GM13976 (cell line): Measurements from ENCODE around the gene GNPAT.
"Not testable (repeated sequence)": the region's sequence is repeated elsewhere in the genome, so short reads cannot be mapped to it uniquely, and the experiment has no call there.

Experiments used
- DNase-seq: peaks from one replicate; pipeline ENCODE4 v3.0.0; 2012; ENCODE audit warnings: low spot score
- in situ Hi-C: fragments of 300-500 bp; cut with MboI; formaldehyde crosslinking; loops from one replicate; pipeline ENCODE4 v1.12.0; 2022; ENCODE audit warnings: low sequenced_read_pairs, mixed read lengths, inconsistent platforms; ENCODE audit not compliant: unreplicated experiment
- TF ChIP-seq, protein P1 (sequence below): IDR thresholded peaks from 2 replicates; pipeline ENCODE4 v1.5.1; 2012; ENCODE audit warnings: borderline replicate concordance, mild to moderate bottlenecking; ENCODE audit not compliant: insufficient read depth; ENCODE audit errors: extremely low read depth, missing control alignments, control extremely low read depth

GNPAT gene

DNA sequence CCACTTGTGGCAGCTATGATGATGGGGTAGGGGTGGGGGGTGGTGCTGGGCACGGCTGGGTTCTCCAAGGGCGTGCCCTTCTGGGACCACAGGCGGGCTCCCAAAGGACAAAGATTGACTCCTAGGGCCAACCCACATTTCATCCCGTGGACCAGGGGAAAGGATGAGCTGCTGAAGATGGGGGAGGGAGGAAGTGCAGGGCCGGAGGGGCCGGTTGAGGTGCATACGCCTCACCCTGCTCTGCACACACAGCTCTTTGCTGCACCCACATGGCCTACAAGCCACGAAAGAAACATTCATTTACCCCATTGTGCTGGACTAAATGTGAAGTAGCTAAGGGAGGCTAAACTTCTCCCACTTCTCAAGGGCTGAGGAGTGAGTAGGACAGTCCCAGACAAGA lies 34.2 kb upstream of the GNPAT start:
- in situ Hi-C loops, result no loop called here
- TF ChIP-seq, protein P1, sequence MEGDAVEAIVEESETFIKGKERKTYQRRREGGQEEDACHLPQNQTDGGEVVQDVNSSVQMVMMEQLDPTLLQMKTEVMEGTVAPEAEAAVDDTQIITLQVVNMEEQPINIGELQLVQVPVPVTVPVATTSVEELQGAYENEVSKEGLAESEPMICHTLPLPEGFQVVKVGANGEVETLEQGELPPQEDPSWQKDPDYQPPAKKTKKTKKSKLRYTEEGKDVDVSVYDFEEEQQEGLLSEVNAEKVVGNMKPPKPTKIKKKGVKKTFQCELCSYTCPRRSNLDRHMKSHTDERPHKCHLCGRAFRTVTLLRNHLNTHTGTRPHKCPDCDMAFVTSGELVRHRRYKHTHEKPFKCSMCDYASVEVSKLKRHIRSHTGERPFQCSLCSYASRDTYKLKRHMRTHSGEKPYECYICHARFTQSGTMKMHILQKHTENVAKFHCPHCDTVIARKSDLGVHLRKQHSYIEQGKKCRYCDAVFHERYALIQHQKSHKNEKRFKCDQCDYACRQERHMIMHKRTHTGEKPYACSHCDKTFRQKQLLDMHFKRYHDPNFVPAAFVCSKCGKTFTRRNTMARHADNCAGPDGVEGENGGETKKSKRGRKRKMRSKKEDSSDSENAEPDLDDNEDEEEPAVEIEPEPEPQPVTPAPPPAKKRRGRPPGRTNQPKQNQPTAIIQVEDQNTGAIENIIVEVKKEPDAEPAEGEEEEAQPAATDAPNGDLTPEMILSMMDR, result no peak
- DNase-seq, result no peak

- TF ChIP-seq, protein P1, result no peak
- in situ Hi-C loops, result no loop called here
Observed at GRCh38 chr1:231207437-231207836, 33.6 kb upstream of the GNPAT start.

GRCh38 chr1:231208980-231209379 lies 32.0 kb upstream of the GNPAT start:
- TF ChIP-seq, protein P1, result no peak
- no peak for DNase-seq
- in situ Hi-C loops, result no loop called here

More at GRCh38 chr1:231207437-231207836, 33.6 kb upstream of the GNPAT start:
- no peak for DNase-seq

GRCh38 chr1:231209531-231209930 lies 31.5 kb upstream of the GNPAT start:
- TF ChIP-seq, protein P1, result no peak
- DNase-seq, result no peak

GRCh38 chr1:231210126-231210525 lies 30.9 kb upstream of the GNPAT start:
- no peak for DNase-seq
- TF ChIP-seq, protein P1, result no peak
- in situ Hi-C loops, result no loop called here

More at GRCh38 chr1:231209531-231209930, 31.5 kb upstream of the GNPAT start:
- in situ Hi-C loops, result no loop called here

DNA sequence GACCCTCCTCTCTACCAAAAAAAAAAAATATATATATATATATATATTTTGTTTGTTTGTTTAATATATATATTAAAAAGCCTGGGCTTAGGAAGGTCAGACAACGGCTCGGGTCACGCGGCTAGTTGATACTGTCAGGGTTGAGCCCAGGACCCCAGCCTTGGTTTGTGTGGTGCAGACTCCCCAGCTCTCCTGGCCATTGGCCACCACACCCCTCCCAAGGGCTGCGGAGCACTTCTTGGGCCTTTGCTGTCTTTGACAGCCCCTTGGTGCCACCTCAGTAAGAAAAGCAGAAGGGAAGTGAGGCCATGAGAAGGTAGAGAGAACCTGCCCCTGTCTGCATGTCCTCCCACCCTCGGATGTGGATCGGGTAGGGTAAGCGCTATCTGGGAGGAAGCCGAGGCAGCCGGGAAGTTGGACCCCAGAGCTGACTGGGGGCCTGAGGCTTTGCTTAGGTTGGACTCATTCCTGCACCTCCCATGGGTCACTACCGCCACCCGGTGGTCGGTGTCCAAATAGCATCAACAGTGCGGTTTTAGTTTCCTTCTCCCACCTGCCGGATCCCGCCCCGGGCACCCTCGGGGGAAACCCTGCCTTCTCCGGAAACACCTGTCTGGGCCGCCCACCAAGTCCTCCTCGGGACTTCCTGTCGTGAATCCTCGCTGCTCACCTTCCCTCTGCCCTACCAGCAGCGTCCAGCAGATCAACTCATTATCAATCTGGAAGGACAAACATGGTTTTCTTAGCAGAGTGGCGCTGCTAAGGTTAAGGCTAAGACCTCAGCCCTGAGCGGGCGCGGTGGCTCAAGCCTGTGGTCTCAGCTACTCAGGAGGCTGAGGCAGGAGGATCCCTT lies 29.8 kb upstream of the GNPAT start:
- in situ Hi-C loops, result no loop called here
- peak; percentile 92 for DNase-seq
- TF ChIP-seq, protein P1, result peak; percentile 90

- not testable (repeated sequence) for DNase-seq
Observed at GRCh38 chr1:231212301-231212700, 28.7 kb upstream of the GNPAT start.

More at GRCh38 chr1:231212301-231212700, 28.7 kb upstream of the GNPAT start:
- in situ Hi-C loops, result not testable (repeated sequence)
